T-helper 2 cell treated with Interferon-gamma antibody and Interleukin-4, amounts not matched to agents 100 ng/mL and 5 ng/mL, for 36 hours (primary cell): ENCODE measurements around the gene DUSP16. TPM values are rescaled to one million over a fixed set of nuclear protein-coding genes. Genes with fewer than 3 reads are reported as not detected.
"Not testable (repeated sequence)": the region's sequence is repeated elsewhere in the genome, so short reads cannot be mapped to it uniquely, and the experiment has no call there.

Experiments used
- intact Hi-C: fragments of 100-400 bp; cut with micrococcal nuclease; formaldehyde crosslinking; loops from one replicate; pipeline ENCODE4 v1.15.1; 2023
- total RNA-seq: library from RNA; stranded (reverse); gene quantifications from 2 replicates; pipeline ENCODE4 v1.2.3, GENCODE V29; 2022

Gene DUSP16
- total RNA-seq, 1 donor from 2014 or later = 37.3 TPM

GRCh38 chr12:12548713-12549112 lies 13.9 kb downstream of the DUSP16 start:
- intact Hi-C loops = no loop called here

GRCh38 chr12:12546314-12546772 lies 16.3 kb downstream of the DUSP16 start:
- intact Hi-C loops = no loop called here

- intact Hi-C loops = no loop called here
These were observed 18.7 kb downstream of the DUSP16 start for GRCh38 chr12:12543959-12544358.

- intact Hi-C loops = no loop called here
These were observed 19.7 kb downstream of the DUSP16 start for GRCh38 chr12:12542964-12543363.

GRCh38 chr12:12542286-12542685 lies 20.4 kb downstream of the DUSP16 start:
- intact Hi-C loops = no loop called here

GRCh38 chr12:12541782-12542181 lies 20.9 kb downstream of the DUSP16 start:
- intact Hi-C loops = no loop called here

GRCh38 chr12:12540261-12541013 lies 22.2 kb downstream of the DUSP16 start:
- intact Hi-C loops = no loop called here

- intact Hi-C loops = no loop called here
These were observed 23.4 kb downstream of the DUSP16 start for GRCh38 chr12:12539028-12539810.

GRCh38 chr12:12538535-12538934 lies 24.1 kb downstream of the DUSP16 start:
- intact Hi-C loops = no loop called here

GRCh38 chr12:12537421-12537820 lies 25.2 kb downstream of the DUSP16 start:
- intact Hi-C loops = no loop called here

- intact Hi-C loops = no loop called here
These were observed 27.7 kb downstream of the DUSP16 start for GRCh38 chr12:12534975-12535374.

- intact Hi-C loops = no loop called here
These were observed 28.3 kb downstream of the DUSP16 start for GRCh38 chr12:12534166-12534866.

GRCh38 chr12:12533238-12533829 lies 29.3 kb downstream of the DUSP16 start:
- intact Hi-C loops = no loop called here

- intact Hi-C loops = no loop called here
These were observed 31.5 kb downstream of the DUSP16 start for GRCh38 chr12:12531194-12531593.

GRCh38 chr12:12529783-12530421 lies 32.8 kb downstream of the DUSP16 start:
- intact Hi-C loops = no loop called here

- intact Hi-C loops = no loop called here
These were observed 34.0 kb downstream of the DUSP16 start for GRCh38 chr12:12528361-12529270.

GRCh38 chr12:12527820-12528296 lies 34.8 kb downstream of the DUSP16 start:
- intact Hi-C loops = no loop called here

- intact Hi-C loops = no loop called here
These were observed 38.5 kb downstream of the DUSP16 start for GRCh38 chr12:12524128-12524527.

- intact Hi-C loops = no loop called here
These were observed 39.4 kb downstream of the DUSP16 start for GRCh38 chr12:12523229-12523628.

GRCh38 chr12:12522657-12523056 lies 40.0 kb downstream of the DUSP16 start:
- intact Hi-C loops = not testable (repeated sequence)
